ENCODE data around the gene WDPCP. TPM values are rescaled to one million over a fixed set of nuclear protein-coding genes. Genes with fewer than 3 reads are reported as not detected.

Gene WDPCP
- total and polyA plus RNA-seq, 10 of the 15 experiments (the other 5 are each of a cell fraction or from before 2014, with no cell fraction given) = 2.1 to 7.9 (median 4.6) TPM

GRCh38 chr2:63344575-63345284, 243.5 kb downstream of the WDPCP start (continued):
- no peak for TF ChIP-seq MYC (IDR thresholded peaks at IDR 0.05; ENCODE audit: insufficient read depth, insufficient read length, insufficient replicate concordance, low read length, severe bottlenecking)
- TF ChIP-seq RELA (IDR thresholded peaks at IDR 0.05; ENCODE audit: borderline replicate concordance, partially characterized antibody) = no peak
- TF ChIP-seq E4F1 (IDR thresholded peaks at IDR 0.05; ENCODE audit: borderline replicate concordance, partially characterized antibody) = no peak
- no peak for TF ChIP-seq ETV6 (conservative IDR thresholded peaks at IDR 0.05 in 1 of 2, IDR thresholded peaks at IDR 0.05 in 1 of 2; ENCODE audit: borderline replicate concordance in 1 of 2, low read depth in 1 of 2)
- no peak for TF ChIP-seq SMAD5 (IDR thresholded peaks at IDR 0.05; ENCODE audit: low read depth)
- no peak for TF ChIP-seq RFX5 (IDR thresholded peaks at IDR 0.05; ENCODE audit: low read depth, low read length)
- peak; percentile 82 for TF ChIP-seq RUNX3 (IDR thresholded peaks at IDR 0.05; ENCODE audit: low read length)
- no peak for TF ChIP-seq CBX3 (IDR thresholded peaks at IDR 0.05; ENCODE audit: borderline replicate concordance, low read depth)
- TF ChIP-seq MTA2 (IDR thresholded peaks at IDR 0.05; ENCODE audit: low read depth) = no peak
- no peak for TF ChIP-seq PML (IDR thresholded peaks at IDR 0.05; ENCODE audit: low read length)
- TF ChIP-seq DPF2 (IDR thresholded peaks at IDR 0.05) = 0 out of 2 replicates have a peak, but pooled peaks have one; percentile 45
- TF ChIP-seq ELK1 (IDR thresholded peaks at IDR 0.05; ENCODE audit: low read depth, low read length) = no peak
- TF ChIP-seq IKZF2 (IDR thresholded peaks at IDR 0.05) = 0 out of 4 replicates have a peak, but pooled peaks of 1 of the 2 experiments have one; percentile 16
- TF ChIP-seq CTCF (IDR thresholded peaks at IDR 0.05 in 2 of 3, conservative IDR thresholded peaks at IDR 0.05 in 1 of 3; ENCODE audit: control insufficient read depth in 2 of 3, extremely low read depth in 1 of 3, insufficient read depth in 1 of 3, low read depth in 3 of 3, low read length in 3 of 3) = no peak
- TF ChIP-seq SREBF1 (IDR thresholded peaks at IDR 0.05; ENCODE audit: low read length) = no peak
- no peak for TF ChIP-seq ZNF274 (IDR thresholded peaks at IDR 0.05; ENCODE audit: insufficient read depth, insufficient read length)
- no peak for TF ChIP-seq MEF2A (IDR thresholded peaks at IDR 0.05; ENCODE audit: insufficient read depth, low read depth, low read length)
- no peak for TF ChIP-seq ATF3 (IDR thresholded peaks at IDR 0.05; ENCODE audit: borderline replicate concordance, extremely low read depth, low read depth, low read length)
- TF ChIP-seq FOS (IDR thresholded peaks at IDR 0.05; ENCODE audit: borderline replicate concordance, extremely low read depth, insufficient read length) = no peak
- TF ChIP-seq E2F8 (IDR thresholded peaks at IDR 0.05; ENCODE audit: low read depth, partially characterized antibody) = no peak
- no peak for TF ChIP-seq GABPA (IDR thresholded peaks at IDR 0.05; ENCODE audit: low read depth)
